Measurements from ENCODE around the gene XXYLT1. TPM values are rescaled to one million over a fixed set of nuclear protein-coding genes. Genes with fewer than 3 reads are reported as not detected.

The XXYLT1 gene
- total RNA-seq, 1 experiment from 2014 or later: 25.5 TPM

DNA sequence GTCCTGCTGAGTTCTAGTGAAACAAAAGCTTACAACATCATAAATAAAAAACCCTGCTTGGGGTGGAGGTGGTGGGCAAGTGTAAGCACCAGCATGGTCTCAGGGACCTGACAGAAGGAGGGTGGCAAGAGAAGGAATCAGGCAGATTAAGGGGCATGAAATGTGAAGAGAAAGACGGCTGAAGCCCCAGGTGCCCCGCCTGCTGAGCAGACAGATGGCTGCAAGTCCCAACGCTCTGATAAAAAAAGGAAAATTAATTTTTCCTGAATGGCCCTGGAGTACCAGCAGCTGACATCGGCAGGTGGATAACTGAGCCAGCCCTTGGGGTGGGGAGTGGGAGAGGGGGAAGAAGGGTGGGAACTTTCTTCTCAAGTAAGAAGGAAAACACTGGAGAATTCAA lies 137.9 kb downstream of the XXYLT1 start:
- Histone ChIP-seq H3K27me3 (ENCODE audit: low read length) (no peaks in the 10 kb centered on the region), H2AFZ (ENCODE audit: low read length) (no peak overlapping the region), H3K4me1 (ENCODE audit: insufficient read depth, low read length) (no peaks in the 10 kb centered on the region), H3K4me2 (ENCODE audit: low read length) (no peak overlapping the region), H3K9me2 (replicated peaks; ENCODE audit: low read length) (no peaks in the 10 kb centered on the region), H3F3A (ENCODE audit: low read length, unreplicated experiment) (no peaks in the 10 kb centered on the region), H3K9me3 (ENCODE audit: low read length) (no peaks in the 10 kb centered on the region), H4K20me1 (ENCODE audit: low read length) (no peaks in the 10 kb centered on the region), H3K36me3 (ENCODE audit: low read depth, low read length) (no peaks in the 10 kb centered on the region), H3K27ac (ENCODE audit: low read length) (no peak overlapping the region), H3K79me2 (ENCODE audit: low read length) (no peaks in the 10 kb centered on the region), H3K9ac (ENCODE audit: low read length) (no peak overlapping the region), H3K4me3 (ENCODE audit: low read length) (no peak overlapping the region)
- CTCF ChIA-PET: no interaction called here
- no peak for DNase-seq
- POLR2A ChIA-PET (ENCODE audit: unreplicated experiment): no interaction called here
- BruUV-seq (replicated peaks): no TSS peak
- no peak for TF ChIP-seq EZH2 (IDR thresholded peaks at IDR 0.05; ENCODE audit: low read length, unreplicated experiment)
- TF ChIP-seq, protein P1, sequence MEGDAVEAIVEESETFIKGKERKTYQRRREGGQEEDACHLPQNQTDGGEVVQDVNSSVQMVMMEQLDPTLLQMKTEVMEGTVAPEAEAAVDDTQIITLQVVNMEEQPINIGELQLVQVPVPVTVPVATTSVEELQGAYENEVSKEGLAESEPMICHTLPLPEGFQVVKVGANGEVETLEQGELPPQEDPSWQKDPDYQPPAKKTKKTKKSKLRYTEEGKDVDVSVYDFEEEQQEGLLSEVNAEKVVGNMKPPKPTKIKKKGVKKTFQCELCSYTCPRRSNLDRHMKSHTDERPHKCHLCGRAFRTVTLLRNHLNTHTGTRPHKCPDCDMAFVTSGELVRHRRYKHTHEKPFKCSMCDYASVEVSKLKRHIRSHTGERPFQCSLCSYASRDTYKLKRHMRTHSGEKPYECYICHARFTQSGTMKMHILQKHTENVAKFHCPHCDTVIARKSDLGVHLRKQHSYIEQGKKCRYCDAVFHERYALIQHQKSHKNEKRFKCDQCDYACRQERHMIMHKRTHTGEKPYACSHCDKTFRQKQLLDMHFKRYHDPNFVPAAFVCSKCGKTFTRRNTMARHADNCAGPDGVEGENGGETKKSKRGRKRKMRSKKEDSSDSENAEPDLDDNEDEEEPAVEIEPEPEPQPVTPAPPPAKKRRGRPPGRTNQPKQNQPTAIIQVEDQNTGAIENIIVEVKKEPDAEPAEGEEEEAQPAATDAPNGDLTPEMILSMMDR (conservative IDR thresholded peaks at IDR 0.05; ENCODE audit: low read depth, low read length): no peak
- TF ChIP-seq EZH2phosphoT487 (IDR thresholded peaks at IDR 0.05; ENCODE audit: borderline replicate concordance, low read length): no peak
- intact Hi-C loops (cut with micrococcal nuclease): no loop called here
- no peak for ATAC-seq

DNA sequence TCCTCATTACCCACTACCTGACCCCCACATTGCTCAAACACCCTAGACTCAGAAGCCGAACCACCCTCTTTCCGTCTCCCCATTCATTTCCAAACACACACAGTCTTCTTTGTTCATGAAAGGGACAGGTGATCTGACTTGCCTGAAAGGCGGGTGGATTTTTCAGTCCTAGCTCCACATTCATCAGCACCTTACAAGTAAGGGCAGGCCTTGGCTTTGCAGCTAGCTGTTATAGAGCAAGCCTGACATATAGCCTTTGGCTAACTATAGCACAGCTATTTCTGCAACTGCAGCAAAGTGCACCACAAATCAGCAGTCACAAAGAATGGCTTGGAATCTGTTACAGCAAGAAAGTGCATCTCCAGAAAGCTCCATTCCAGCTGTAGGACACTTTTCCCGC lies 139.8 kb downstream of the XXYLT1 start:
- H3K27ac ChIP-seq (ENCODE audit: low read length): no peak overlapping the region
- H3K9ac ChIP-seq (ENCODE audit: low read length): no peak overlapping the region
- no peaks in the 10 kb centered on the region for H3K9me2 ChIP-seq (replicated peaks; ENCODE audit: low read length)
- H3K27me3 ChIP-seq (ENCODE audit: low read length): no peaks in the 10 kb centered on the region
- H4K20me1 ChIP-seq (ENCODE audit: low read length): no peaks in the 10 kb centered on the region
- H3K4me2 ChIP-seq (ENCODE audit: low read length): no peak overlapping the region
- H3K9me3 ChIP-seq (ENCODE audit: low read length): no peaks in the 10 kb centered on the region
- ChIA-PET CTCF (no interaction called here), POLR2A (ENCODE audit: unreplicated experiment) (no interaction called here)
- DNase-seq (no peak), ATAC-seq (no peak)
- no peaks in the 10 kb centered on the region for H3K36me3 ChIP-seq (ENCODE audit: low read depth, low read length)
- H3K79me2 ChIP-seq (ENCODE audit: low read length): no peaks in the 10 kb centered on the region
- no peaks in the 10 kb centered on the region for H3F3A ChIP-seq (ENCODE audit: low read length, unreplicated experiment)
- H2AFZ ChIP-seq (ENCODE audit: low read length): no peak overlapping the region
- H3K4me1 ChIP-seq (ENCODE audit: insufficient read depth, low read length): no peaks in the 10 kb centered on the region
- TF ChIP-seq, protein P1 (conservative IDR thresholded peaks at IDR 0.05; ENCODE audit: low read depth, low read length): no peak
- no peak for TF ChIP-seq EZH2 (IDR thresholded peaks at IDR 0.05; ENCODE audit: low read length, unreplicated experiment)
- TF ChIP-seq EZH2phosphoT487 (IDR thresholded peaks at IDR 0.05; ENCODE audit: borderline replicate concordance, low read length): no peak
- intact Hi-C loops (cut with micrococcal nuclease): no loop called here
- no peak overlapping the region for H3K4me3 ChIP-seq (ENCODE audit: low read length)
- BruUV-seq (replicated peaks): no TSS peak

DNA sequence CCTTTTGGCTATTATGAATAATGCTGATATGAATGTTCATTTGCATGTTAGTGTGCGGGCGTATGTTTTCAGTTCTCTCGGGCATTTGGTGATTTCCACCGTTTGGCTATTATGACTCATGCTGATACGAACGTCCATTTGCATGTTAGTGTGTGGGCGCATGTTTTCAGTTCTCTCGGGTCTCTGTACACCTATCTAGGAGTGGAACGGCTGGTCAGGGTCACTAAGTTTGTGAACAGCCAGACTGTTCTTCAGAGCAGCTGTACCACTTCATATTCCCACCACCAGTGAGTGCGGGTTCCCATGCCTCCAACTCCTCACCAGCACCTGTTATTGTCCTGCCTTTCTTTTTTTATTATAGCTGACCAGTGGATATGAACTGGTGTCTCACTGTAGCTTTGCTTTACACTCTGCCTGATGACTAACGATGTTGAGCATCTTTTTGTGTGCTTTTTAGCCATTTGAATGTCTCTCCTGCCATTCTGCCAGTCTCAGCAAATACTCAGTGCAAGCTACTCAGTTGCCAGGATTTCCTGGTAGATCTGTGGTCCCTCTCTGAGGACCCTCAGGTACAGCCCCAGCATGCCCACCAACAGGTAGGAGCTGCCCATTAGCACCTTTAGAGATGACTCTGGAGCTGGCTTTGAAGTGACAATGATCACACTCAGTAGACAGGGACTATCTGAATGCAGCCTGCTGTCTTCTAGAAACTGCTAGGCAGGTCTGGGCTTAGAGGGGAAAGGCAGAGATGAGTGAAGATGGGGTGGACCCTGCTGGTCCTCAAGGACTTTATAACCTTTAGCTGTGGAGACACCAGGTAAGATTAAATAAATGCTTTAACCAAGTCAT lies 141.1 kb downstream of the XXYLT1 start:
- Histone ChIP-seq H3K4me2 (ENCODE audit: low read length) (no peak overlapping the region), H3K9me2 (replicated peaks; ENCODE audit: low read length) (no peaks in the 10 kb centered on the region), H3K79me2 (ENCODE audit: low read length) (no peaks in the 10 kb centered on the region), H3K9ac (ENCODE audit: low read length) (no peak overlapping the region), H2AFZ (ENCODE audit: low read length) (no peak overlapping the region), H3K4me3 (ENCODE audit: low read length) (no peak overlapping the region), H3F3A (ENCODE audit: low read length, unreplicated experiment) (no peaks in the 10 kb centered on the region), H4K20me1 (ENCODE audit: low read length) (no peaks in the 10 kb centered on the region), H3K9me3 (ENCODE audit: low read length) (no peaks in the 10 kb centered on the region), H3K27ac (ENCODE audit: low read length) (no peak overlapping the region), H3K36me3 (ENCODE audit: low read depth, low read length) (no peaks in the 10 kb centered on the region), H3K4me1 (ENCODE audit: insufficient read depth, low read length) (no peaks in the 10 kb centered on the region), H3K27me3 (ENCODE audit: low read length) (no peaks in the 10 kb centered on the region)
- intact Hi-C loops (cut with micrococcal nuclease): no loop called here
- no peak for DNase-seq
- no peak for ATAC-seq
- no peak for TF ChIP-seq EZH2 (IDR thresholded peaks at IDR 0.05; ENCODE audit: low read length, unreplicated experiment)
- TF ChIP-seq EZH2phosphoT487 (IDR thresholded peaks at IDR 0.05; ENCODE audit: borderline replicate concordance, low read length): no peak
- TF ChIP-seq, protein P1 (conservative IDR thresholded peaks at IDR 0.05; ENCODE audit: low read depth, low read length): no peak
- ChIA-PET CTCF (no interaction called here), POLR2A (ENCODE audit: unreplicated experiment) (no interaction called here)
- no TSS peak for BruUV-seq (replicated peaks)
